Nephron (organoid): Measurements from ENCODE around the gene HK3.

ENCODE experiments used
- H3K27ac Mint-ChIP-seq, 3 experiments: 2 replicates each; pipeline ENCODE4 v1.8.0; 2020; ENCODE audit warnings: mixed read lengths in 3 of 3, mild to moderate bottlenecking in 2 of 3, moderate library complexity in 1 of 3
- H3K27me3 Mint-ChIP-seq: 2 replicates; pipeline ENCODE4 v1.8.0; 2021; ENCODE audit warnings: low read depth, mild to moderate bottlenecking, moderate library complexity, mixed read lengths
- H3K36me3 Mint-ChIP-seq: 2 replicates; pipeline ENCODE4 v1.8.0; 2020; ENCODE audit warnings: low read depth, mixed read lengths
- H3K4me1 Mint-ChIP-seq: 2 replicates; pipeline ENCODE4 v1.8.0; 2020; ENCODE audit warnings: mixed read lengths
- H3K4me3 Mint-ChIP-seq, 3 experiments: 2 replicates each; pipeline ENCODE4 v1.8.0; 2020; ENCODE audit warnings: mild to moderate bottlenecking in 3 of 3, mixed read lengths in 3 of 3, moderate library complexity in 2 of 3
- H3K9me3 Mint-ChIP-seq: 2 replicates; pipeline ENCODE4 v1.8.0; 2020; ENCODE audit warnings: mixed read lengths
- TF ChIP-seq, protein P1 (sequence below), 3 experiments: fragments of 200-600 bp; sonication (generic); IDR thresholded peaks; one replicate each; pipeline ENCODE4 v1.5.0; 2021; ENCODE audit warnings: antibody characterized with exemption in 3 of 3; ENCODE audit not compliant: unreplicated experiment in 3 of 3

The HK3 gene

DNA sequence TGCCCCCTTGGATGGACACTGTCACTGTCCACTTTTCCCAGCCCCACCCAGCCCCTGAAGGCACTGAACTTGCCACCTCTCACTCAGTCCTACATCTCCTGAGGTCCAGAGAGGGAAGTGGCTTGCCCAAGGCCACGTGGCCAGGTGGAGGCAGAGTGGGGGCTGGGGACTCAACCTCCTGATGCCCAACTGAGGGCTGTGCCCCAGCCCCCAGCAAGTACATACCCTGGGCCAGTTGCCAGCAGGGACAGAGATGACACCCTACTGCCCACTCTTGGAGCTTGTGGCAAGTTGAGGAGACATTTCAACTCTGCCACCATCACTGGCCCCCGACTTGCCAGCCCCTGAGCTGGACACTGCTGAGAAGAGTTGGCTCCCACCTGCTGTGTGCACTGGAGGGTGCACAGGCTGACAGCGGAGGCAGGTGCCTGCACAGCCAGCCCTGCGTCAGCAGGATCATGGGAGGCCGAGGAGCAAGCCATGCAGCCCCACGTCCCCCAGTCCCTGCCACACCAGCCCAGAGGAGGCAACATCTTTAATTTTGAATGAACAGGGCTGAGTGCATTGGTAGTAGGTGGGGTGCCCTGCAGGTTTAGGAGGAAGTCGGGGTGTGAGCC, 49.4 kb downstream of the HK3 start:
- no peaks in the 10 kb centered on the region for H3K36me3 Mint-ChIP-seq
- no peaks in the 10 kb centered on the region for H3K9me3 Mint-ChIP-seq
- H3K4me1 Mint-ChIP-seq, result peaks cover 12% of the 10 kb centered on the region
- peaks cover 55% of the 10 kb centered on the region for H3K27me3 Mint-ChIP-seq
- H3K4me3 Mint-ChIP-seq, result no peak overlapping the region
- H3K27ac Mint-ChIP-seq, result no peak overlapping the region
- TF ChIP-seq, protein P1, sequence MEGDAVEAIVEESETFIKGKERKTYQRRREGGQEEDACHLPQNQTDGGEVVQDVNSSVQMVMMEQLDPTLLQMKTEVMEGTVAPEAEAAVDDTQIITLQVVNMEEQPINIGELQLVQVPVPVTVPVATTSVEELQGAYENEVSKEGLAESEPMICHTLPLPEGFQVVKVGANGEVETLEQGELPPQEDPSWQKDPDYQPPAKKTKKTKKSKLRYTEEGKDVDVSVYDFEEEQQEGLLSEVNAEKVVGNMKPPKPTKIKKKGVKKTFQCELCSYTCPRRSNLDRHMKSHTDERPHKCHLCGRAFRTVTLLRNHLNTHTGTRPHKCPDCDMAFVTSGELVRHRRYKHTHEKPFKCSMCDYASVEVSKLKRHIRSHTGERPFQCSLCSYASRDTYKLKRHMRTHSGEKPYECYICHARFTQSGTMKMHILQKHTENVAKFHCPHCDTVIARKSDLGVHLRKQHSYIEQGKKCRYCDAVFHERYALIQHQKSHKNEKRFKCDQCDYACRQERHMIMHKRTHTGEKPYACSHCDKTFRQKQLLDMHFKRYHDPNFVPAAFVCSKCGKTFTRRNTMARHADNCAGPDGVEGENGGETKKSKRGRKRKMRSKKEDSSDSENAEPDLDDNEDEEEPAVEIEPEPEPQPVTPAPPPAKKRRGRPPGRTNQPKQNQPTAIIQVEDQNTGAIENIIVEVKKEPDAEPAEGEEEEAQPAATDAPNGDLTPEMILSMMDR (IDR thresholded peaks at IDR 0.05; ENCODE audit: unreplicated experiment in 3 of 3), result no peak

DNA sequence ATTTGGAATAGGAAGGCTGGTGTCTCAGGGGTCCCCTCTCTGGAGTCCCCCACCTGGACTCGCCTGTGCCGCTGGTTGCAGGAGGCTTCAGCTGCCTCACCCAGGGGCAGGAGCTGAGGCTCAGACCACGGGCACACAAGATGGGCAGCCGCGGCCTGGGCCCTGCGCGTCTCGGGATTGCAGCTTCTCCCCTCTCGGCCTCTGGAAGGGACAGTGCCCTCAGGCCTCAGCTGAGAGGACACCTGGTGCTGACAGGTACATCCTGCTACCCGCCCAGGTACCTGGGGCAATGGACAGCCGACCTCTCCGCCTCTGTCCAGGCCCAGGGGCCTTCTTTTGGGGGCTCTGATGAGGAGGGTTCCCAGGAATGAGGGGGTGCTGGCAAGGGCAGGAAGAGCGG, 50.5 kb downstream of the HK3 start:
- Mint-ChIP-seq H3K27me3 (peaks cover 58% of the 10 kb centered on the region), H3K9me3 (no peaks in the 10 kb centered on the region), H3K4me3 (no peak overlapping the region), H3K4me1 (peaks cover 16% of the 10 kb centered on the region), H3K36me3 (no peaks in the 10 kb centered on the region), H3K27ac (no peak overlapping the region)
- TF ChIP-seq, protein P1 (IDR thresholded peaks at IDR 0.05; ENCODE audit: unreplicated experiment in 3 of 3), result no peak

DNA sequence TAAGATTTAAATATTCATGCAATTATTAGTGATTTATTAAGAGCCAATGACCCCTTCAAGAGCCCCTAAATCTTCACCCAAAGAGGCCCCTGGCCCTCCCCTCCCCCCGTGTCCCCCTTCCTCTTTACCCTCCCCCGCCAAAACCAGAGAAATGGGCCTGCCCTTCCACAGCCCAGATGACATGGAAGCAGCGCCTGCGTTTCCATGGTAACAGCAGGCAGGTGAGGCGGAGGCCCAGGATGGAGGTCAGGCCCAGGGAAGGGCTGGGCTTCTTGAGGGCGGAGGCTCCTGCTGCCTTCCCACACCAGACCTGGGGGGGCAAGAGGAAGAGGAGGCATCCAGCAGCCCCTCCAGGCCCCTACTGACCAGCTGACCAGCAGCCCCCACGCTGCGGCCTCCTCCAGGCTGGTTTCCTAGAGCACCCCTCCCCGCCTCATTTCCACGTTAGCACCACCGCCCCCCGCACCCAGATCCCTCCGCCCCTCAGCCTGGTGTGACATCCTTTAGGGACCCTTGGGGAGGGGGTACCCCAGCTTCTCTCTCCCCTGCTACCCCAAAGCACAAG, 51.3 kb downstream of the HK3 start:
- no peaks in the 10 kb centered on the region for H3K36me3 Mint-ChIP-seq
- no peaks in the 10 kb centered on the region for H3K9me3 Mint-ChIP-seq
- no peak overlapping the region for H3K27ac Mint-ChIP-seq
- H3K4me3 Mint-ChIP-seq, result no peak overlapping the region
- peaks cover 21% of the 10 kb centered on the region for H3K4me1 Mint-ChIP-seq
- TF ChIP-seq, protein P1 (IDR thresholded peaks at IDR 0.05; ENCODE audit: unreplicated experiment in 3 of 3), result no peak
- peaks cover 52% of the 10 kb centered on the region for H3K27me3 Mint-ChIP-seq

- no peak overlapping the region for H3K27ac Mint-ChIP-seq
Measured at GRCh38 chr5:176847148-176847547, 52.0 kb downstream of the HK3 start.

GRCh38 chr5:176846335-176847140, 52.6 kb downstream of the HK3 start:
- TF ChIP-seq, protein P1 (IDR thresholded peaks at IDR 0.05; ENCODE audit: unreplicated experiment in 3 of 3), result no peak
- no peaks in the 10 kb centered on the region for H3K36me3 Mint-ChIP-seq
- H3K4me1 Mint-ChIP-seq, result peaks cover 14% of the 10 kb centered on the region
- H3K27ac Mint-ChIP-seq, result no peak overlapping the region
- peaks cover 48% of the 10 kb centered on the region for H3K27me3 Mint-ChIP-seq
- no peak overlapping the region for H3K4me3 Mint-ChIP-seq
- no peaks in the 10 kb centered on the region for H3K9me3 Mint-ChIP-seq

More at GRCh38 chr5:176847148-176847547, 52.0 kb downstream of the HK3 start:
- peaks cover 50% of the 10 kb centered on the region for H3K27me3 Mint-ChIP-seq
- H3K36me3 Mint-ChIP-seq, result no peaks in the 10 kb centered on the region
- TF ChIP-seq, protein P1 (IDR thresholded peaks at IDR 0.05; ENCODE audit: unreplicated experiment in 3 of 3), result no peak
- H3K4me1 Mint-ChIP-seq, result peaks cover 18% of the 10 kb centered on the region
- H3K9me3 Mint-ChIP-seq, result no peaks in the 10 kb centered on the region
- no peak overlapping the region for H3K4me3 Mint-ChIP-seq
